NCI-H748 (cell line): ENCODE measurements around the gene CD151.

Experiments used
- DNase-seq: peaks from one replicate; lab custom pipeline; 2025; ENCODE audit not compliant: unreplicated experiment; lab: John Stamatoyannopoulos, UW

The CD151 gene

DNA sequence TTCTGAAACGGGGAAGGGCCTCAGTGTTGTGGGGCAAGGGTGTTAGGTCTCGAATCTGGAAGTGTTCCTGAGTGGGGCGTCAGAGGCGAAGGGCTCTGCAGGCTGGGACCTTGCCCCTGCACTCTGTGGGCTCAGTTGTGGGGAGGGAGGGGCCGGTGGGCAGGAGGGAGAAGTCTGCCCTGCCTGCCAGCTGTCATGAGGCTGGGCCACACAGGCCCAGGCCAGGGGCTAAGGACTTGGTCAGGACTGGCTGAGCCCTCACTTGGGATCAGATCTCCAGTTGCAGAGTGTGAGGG, 4.9 kb upstream of the CD151 start, which contains the start of gene CRACR2B:
Gene CRACR2B, plus strand, starts transcription at position 23 of the 296 bp plus-strand sequence. CDS start 689 bp downstream, outside the sequence.
- DNase-seq: no peak

DNA sequence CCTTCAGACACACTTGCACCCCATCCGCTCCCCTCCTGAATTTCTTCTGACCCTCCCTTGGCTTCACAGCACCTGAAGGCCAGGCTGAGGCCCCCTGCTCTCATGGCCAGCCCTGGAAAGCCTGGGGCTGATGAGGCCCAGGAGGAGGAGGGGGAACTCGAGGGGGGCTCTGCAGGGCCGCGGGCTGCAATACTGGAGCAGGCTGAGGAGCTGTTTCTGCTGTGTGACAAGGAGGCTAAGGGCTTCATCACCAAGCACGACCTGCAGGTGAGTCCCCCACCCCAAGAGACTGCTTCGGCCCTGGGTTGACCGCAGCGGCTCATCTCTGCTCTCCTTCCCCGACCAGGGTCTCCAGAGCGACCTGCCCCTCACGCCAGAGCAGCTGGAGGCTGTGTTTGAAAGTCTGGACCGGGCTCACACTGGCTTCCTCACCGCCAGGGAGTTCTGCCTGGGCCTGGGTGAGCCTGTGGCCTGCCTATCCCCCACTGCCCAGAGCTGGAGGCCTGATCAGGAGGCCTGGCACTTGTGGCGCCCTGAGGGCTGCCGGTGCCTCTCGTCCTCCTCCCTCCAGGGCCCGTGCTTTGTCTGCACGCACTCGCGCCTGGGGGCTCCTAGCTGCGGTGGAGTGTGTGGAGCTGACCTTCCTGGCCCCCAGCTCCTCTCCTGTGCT, 4.1 kb upstream of the CD151 start:
- no peak for DNase-seq

DNA sequence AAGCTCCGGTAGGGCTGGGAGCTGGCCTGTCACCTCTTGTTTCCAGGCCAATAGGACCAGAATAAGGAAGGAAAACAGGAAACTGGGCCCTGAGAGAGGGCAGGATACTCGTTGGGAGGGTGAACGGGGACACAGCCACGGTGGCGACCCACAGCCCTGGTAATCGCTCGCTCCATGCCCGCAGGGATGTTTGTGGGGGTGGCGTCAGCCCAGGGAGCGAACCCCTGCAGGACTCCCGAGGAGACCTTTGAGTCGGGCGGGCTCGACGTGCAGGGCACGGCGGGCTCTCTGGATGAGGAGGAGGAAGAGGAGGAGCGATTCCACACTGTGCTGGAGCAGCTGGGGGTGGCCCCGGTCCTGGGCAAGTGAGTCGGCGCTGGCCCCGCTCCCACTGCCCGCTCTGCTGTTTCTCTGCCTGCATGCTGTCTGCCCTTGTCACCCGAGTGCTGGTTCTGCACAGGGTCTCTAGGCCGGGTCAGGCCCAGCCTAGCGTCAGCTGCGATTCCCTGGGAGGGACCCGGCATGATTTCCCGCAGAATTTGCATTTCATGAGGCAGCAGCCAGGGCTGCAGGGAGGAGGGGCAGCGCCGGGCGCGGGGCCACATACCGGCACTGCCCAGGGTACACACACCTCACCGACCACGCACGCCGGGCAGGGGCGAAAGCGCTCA, 3.4 kb upstream of the CD151 start:
- DNase-seq: no peak

DNA sequence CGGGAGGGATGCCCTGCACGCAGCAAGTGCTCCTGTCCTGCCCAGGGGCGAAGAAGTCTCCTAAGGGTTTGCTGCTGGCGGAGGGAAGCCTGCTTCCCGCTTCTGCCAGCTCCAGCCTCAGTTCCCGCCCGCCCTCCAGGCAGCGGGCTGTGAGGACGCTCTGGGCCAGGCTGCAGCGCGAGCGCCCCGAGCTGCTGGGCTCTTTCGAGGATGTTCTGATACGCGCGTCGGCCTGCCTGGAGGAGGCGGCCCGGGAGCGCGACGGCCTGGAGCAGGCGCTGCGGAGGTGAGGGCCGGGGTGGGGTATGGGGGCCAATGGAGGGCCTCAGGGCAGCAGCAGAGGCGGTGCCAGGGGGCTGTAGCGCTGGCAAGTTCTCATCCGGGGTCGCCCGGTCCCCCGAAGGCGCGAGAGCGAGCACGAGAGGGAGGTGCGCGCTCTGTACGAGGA, 2.9 kb upstream of the CD151 start:
- DNase-seq: peak; percentile 73

DNA sequence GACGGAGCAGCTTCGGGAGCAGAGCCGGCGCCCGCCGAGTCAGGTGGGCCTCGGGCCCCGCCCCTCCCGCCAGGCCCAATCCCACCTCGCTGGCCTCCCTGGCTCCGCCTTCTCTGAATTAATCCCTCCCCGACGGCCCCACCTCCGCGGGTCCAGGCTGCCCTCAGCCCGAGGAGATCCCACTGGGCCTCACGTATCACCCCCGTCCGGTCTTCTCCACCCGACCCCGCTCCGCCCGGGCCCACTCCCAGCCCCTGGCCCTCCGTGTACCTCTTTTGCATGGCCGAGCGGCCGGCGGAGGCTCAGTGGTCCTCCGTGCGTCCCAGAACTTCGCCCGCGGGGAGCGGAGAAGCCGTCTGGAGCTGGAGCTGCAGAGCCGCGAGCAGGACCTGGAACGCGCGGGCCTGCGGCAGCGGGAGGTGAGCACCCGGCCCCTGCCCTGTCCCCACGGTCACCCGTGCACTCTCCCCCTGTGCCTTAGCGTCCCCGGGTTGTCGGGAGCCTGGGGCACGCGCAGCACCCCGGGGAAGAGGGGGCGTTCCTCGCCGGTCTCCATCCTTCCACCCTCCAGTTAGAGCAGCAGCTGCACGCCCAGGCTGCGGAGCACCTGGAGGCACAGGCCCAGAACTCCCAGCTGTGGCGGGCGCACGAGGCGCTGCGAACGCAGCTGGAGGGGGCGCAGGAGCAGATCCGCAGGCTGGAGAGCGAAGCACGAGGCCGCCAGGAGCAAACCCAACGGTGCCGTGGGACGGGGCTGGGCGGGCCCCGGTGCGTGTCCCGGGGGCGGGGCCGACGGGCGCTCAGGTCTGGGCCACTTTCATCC, 2.2 kb upstream of the CD151 start:
- peak; percentile 89 for DNase-seq

DNA sequence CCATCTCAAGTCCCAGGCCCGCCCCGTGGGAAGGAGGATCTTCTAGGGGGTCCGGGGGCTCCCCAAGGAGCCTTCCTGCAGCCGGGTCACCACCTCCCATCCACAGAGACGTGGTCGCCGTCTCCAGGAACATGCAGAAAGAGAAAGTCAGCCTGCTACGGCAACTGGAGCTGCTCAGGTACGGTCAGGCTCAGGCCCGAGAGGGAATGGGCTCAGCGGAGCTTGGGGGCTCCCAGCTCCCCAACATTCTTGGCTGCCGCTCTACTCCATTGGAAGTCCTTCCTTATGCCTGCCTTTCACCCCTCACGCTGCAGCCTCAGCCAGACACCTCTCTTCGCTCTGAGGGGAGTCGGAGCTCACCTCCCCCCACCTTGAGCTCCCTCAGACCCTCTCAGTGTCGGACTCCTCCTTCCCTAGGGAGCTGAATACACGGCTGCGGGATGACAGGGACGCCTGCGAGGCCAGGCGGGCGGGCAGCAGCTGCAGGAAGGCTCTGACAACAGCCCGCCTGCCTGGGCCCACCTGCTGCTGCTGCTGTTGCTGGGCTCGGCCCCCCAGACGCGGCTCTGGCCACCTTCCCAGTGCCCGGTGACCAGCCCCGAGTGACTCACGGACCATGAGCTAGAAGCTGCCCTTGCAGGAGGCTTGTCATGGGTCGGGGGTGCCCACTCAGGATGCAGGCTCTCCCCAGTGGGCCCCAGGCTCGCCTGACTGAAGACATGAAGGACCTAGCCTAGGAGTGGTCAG, 1.5 kb upstream of the CD151 start:
- DNase-seq: peak; percentile 19

DNA sequence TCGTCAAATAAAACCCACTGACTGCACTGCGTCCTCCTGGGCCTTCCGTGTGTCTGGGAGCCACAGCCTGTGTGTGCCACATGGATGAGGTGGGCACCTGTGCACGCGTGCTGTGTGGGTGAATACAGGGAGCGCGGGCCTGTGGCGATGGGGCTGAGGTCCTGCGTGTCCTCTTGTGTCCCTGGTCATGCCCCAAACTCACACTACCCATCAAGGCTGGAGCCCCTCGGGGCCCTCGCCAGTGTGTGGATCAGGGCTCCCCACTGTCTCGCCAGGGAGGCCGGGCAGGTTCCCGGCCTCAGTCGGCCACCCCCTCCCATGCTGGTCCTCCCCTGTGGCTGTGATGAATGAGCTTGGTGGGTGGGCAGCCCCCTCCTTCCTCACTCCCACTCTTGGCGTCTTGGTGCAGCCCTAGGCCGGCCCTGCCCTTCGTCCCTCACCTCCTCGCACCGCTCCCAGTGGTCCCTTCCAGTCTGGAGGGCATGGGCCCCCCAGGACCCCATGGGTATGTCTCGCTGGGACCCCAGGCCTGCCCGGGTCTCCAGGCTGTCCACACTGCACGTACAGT, 707 bp upstream of the CD151 start:
- no peak for DNase-seq

DNA sequence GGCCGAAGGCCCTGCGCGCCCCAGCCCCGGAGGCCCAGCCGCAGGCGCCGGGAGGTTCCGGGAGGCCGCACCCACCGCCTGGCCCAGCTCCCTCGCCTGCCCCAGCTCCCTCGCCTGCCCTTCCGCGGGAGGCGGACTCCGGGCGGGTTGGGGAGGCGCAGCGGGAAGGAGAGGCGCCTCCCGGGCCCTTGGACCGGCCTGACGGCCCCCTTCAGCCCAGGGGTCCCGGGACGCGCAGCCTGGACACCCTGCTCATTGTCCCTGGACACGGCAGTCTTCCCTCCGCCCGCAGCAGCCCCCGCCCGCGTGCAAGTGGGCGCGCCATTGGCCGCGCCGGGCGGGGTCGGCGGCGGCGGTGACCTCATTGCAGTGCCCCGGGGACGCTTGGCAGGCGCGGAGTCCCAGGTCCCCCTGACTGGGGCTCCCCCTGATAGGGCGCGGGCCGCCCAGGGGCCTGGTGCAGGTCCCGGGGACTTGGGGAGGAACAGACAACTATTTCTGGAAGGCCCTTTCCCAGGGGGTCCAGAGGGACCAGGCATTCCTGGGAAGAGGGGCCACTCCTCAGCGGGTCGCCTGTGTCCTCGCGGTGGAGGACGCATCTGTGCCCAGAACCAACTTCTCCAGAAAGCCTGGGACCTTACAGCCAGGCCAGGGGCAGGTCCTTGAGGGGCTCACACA, 501 bp downstream of the CD151 start:
- DNase-seq: peak; percentile 63

DNA sequence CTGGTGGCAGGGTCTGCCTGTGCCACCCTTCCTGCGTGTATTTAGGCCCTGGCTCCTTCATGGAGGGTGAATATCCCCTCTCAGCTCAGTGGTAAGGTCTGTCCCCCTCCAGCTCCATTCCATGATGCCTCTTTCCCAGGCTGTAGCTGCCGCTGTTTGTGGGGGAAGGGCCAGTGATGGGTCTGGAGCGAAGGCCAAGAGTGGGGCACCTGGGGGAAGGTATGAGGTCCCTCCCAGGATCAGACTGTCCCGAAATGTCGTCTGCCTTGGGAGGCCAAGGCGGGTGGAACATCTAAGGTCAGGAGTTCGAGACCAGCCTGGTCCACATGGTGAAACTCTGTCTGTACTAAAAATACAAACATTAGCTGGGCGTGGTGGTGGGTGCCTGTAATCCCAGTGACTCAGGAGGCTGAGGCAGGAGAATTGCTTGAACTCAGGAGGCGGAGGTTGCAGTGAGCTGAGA, 1.1 kb downstream of the CD151 start:
- no peak for DNase-seq

DNA sequence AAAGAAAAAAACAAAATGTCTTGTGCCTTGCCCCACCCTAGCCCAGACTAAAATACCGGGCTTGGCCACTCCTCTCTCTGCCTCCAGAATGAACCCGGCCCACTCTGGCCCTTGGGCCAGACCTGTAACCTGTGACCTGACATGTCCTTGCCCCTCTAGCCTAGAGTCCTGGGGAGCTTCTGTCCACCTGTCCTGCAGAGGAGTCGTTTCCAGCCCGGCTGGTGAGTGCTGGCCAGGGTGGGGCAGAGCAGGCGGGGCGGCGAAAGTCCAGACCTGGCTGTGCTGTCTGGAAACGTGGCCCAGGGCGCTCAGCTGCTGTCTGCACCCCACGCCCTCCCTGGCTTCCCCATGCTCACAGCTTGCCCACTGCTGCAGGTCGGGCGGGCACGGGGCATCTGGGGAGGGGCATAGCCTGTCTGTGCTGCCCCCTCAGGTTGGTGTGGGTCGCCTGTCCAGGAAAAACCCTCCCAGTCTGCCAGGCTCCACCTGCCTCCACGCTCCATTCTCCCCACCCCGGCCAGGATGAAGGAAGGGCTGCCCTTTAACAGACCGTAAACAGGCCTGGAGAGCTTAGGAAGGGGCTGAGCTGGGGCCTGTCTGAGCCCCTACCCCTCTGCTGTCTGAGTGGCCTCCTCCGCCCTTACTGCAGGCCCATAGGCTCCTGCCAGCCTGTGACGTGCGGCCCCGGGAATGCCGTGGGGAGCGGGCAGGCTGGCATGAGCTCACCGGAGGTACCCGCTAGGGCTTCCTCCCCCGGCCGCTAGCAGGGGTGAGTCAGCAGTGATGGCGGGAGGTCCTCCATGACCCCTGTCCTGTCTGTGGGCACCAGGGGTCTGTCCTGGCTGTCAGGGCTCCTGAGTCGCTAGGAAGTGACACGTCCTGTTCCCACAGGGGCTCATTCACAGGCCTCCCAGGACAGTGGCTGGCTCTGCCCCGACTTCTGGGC, 1.9 kb downstream of the CD151 start:
- peak; percentile 36 for DNase-seq

DNA sequence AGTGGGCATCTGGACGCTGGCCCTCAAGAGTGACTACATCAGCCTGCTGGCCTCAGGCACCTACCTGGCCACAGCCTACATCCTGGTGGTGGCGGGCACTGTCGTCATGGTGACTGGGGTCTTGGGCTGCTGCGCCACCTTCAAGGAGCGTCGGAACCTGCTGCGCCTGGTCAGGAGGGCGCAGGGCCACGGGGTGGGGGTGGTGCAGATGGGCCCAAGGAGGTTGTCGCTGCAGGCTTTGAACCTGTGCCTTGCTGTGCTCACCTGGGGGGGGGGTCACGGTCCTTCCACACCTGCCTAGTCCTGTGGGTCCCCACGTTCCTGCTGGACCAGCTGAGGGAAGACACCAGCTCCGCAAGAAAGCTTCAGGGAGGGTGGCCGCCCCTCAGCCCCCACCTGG, 3.5 kb downstream of the CD151 start:
- no peak for DNase-seq

DNA sequence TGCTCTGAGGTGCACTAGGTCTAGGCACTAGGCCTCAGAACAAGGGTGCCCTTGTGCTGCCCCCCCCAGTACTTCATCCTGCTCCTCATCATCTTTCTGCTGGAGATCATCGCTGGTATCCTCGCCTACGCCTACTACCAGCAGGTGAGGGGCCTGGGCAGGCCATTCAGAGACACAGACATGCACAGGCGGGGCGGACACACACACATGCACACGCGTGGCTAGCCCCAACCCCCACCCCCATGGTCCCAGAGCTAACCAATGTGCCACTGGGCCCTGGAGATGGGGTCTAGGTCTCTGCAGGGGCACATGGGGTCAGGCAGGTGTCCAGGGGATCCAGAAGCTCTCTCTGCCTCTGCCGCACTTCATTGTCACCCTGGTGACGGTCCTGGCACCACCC, 3.9 kb downstream of the CD151 start:
- DNase-seq: no peak

DNA sequence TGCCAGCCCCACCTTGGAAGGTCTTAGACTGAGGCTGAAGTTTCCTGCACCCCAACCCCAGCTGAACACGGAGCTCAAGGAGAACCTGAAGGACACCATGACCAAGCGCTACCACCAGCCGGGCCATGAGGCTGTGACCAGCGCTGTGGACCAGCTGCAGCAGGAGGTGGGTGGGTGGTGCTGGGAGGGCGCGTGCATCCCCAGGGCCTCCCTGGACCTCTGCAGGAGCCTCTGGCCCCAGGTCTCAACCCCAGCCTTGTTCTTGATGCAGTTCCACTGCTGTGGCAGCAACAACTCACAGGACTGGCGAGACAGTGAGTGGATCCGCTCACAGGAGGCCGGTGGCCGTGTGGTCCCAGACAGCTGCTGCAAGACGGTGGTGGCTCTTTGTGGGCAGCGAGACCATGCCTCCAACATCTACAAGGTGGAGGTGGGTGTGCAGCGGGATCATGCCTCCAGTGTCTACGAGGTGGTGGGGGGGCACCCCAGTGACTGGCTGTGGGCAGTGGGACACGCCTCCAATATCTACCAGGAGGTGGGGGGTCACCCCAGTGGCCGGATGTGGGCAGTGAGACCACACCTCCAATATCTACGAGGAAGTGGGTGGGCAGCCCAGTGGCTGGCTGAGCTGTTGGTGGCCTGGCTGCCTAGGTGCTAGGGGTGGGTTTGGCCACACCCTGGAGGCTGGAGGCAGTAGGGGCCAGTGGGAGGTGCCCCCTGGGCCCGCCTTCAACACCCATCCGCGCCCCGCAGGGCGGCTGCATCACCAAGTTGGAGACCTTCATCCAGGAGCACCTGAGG, 4.6 kb downstream of the CD151 start:
- DNase-seq: no peak

DNA sequence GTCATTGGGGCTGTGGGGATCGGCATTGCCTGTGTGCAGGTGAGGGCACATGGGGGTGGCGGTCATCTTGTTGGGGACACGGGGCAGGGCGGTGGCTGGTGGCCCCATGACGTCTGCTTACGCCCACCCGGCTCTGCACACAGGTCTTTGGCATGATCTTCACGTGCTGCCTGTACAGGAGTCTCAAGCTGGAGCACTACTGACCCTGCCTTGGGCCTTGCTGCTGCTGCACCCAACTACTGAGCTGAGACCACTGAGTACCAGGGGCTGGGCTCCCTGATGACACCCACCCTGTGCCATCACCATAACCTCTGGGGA, 5.2 kb downstream of the CD151 start:
- DNase-seq: no peak

DNA sequence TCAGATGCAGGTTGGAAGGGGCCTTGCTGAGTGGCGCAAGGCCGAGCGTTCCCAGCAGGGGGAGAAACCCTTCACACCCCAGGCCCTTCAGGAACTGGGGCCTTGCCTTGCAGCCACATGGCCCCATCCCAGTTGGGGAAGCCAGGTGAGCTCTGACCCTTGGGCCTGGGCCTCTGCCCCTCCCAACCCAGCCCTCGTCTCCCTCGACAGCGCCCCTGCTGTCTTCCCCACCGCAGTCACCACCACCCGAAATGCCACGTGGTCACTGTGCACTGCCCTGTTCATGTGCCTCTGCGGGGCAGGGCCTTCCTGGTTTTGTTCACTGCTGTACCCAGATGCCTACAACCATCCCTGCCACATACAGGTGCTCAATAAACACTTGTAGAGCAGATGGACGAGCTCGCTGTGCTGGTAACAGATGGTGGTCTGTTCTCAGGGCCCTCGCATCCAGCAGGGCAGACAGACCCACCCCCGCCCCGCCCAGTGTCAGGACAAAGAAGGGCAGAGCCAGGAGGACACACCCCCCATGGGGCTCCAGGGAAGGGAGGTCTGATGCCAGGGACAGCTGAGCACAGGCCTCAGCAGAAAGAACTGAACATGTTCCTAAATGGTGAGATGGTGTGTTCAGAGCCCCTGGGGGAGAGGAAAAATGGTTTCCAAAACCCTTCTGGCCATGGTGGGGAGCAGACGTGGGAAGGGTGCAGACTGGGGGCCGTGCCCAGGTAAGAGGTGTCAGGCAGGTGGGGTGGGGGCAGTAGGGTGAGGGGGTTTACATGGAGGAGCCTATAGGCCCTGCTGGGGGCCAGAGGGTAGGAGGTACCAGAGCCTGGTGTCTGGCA, 5.9 kb downstream of the CD151 start:
- DNase-seq: peak; percentile 27

DNA sequence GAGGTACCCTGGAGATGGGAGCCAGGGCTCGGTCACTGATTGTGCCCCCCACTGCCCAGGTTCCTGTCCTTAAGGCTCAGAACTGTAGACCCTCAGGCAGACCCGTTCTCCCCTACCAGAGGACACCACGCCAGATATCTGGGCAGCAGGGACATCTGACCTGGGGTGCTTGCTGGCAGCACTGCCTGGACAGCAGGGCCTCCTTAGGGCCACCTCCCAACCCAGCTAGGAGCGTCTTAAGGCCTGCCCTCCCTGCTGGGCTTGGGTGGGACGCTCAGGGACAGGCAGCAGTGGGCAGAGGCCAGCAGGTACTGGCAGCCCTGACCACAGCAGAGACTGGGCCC, 6.5 kb downstream of the CD151 start:
- DNase-seq: no peak

DNA sequence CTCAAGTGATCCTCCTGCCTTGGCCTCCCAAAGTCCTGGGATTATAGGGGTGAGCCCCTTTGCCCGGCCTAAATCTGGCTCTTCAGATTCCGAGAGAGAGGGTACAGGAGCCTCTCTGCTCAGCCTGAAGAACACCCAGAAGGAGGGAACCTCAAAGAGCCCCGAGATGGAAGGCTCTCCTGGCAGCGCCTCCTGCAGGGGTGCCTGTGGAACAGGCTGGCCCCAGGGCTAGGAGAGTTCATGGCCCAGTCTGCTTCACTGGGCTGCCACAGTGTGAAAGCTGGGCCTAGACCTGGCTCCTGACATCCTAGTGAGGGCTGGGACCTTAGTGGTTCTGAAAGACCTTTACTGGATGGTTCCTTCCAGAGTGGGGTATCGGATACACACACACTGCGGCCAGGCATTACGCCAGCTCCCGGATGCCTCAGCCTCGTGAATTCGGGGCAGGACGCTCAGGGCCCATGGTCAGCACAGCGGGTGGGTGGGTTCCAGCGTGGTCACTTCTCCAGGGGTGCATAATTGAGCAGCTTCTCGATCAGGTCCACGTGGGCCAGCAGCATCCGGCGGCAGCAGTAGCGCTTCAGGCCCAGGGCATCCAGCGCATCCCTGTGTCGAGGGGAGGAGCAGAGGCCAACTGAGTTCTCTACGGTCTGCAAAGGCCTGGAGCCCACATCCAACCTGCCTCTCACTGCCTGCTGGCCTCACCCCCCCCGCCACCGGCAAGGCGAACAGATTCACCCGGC, 7.3 kb downstream of the CD151 start:
- DNase-seq: no peak
